Measurements from ENCODE around the gene GPR39.
"Not testable (repeated sequence)": the region's sequence is repeated elsewhere in the genome, so short reads cannot be mapped to it uniquely, and the experiment has no call there.

The GPR39 gene

GRCh38 chr2:132416723-132417395 is at the start of gene GPR39:
GPR39 (plus strand) TSS chr2:132416805.
- DNase-seq = no peak

GRCh38 chr2:132368191-132368590 is 48.4 kb upstream of the GPR39 start:
- no peak for DNase-seq

- DNase-seq = no peak
Observed at GRCh38 chr2:132372276-132372675, 44.3 kb upstream of the GPR39 start.

GRCh38 chr2:132373391-132374135 is 43.0 kb upstream of the GPR39 start:
- no peak for DNase-seq

- no peak for DNase-seq
Observed at GRCh38 chr2:132374151-132374550, 42.5 kb upstream of the GPR39 start.

- no peak for DNase-seq
Observed at GRCh38 chr2:132374551-132374950, 42.1 kb upstream of the GPR39 start.

- DNase-seq = no peak
Observed at GRCh38 chr2:132374961-132375360, 41.6 kb upstream of the GPR39 start.

GRCh38 chr2:132381376-132381775 is 35.2 kb upstream of the GPR39 start:
- DNase-seq = no peak

- DNase-seq = no peak
Observed at GRCh38 chr2:132383956-132384355, 32.6 kb upstream of the GPR39 start.

- DNase-seq = no peak
Observed at GRCh38 chr2:132384491-132385151, 32.0 kb upstream of the GPR39 start.

GRCh38 chr2:132387126-132387525 is 29.5 kb upstream of the GPR39 start:
- DNase-seq = no peak

- DNase-seq = no peak
Observed at GRCh38 chr2:132390076-132390475, 26.5 kb upstream of the GPR39 start.

GRCh38 chr2:132391378-132391777 is 25.2 kb upstream of the GPR39 start:
- no peak for DNase-seq

- no peak for DNase-seq
Observed at GRCh38 chr2:132392221-132392620, 24.4 kb upstream of the GPR39 start.

GRCh38 chr2:132392879-132393278 is 23.7 kb upstream of the GPR39 start:
- no peak for DNase-seq

- DNase-seq = not testable (repeated sequence)
Observed at GRCh38 chr2:132397042-132397441, 19.6 kb upstream of the GPR39 start.

GRCh38 chr2:132400169-132400900 is 16.3 kb upstream of the GPR39 start:
- DNase-seq = no peak

- no peak for DNase-seq
Observed at GRCh38 chr2:132400901-132401240, 15.7 kb upstream of the GPR39 start.

- DNase-seq = no peak
Observed at GRCh38 chr2:132401326-132401725, 15.3 kb upstream of the GPR39 start.

GRCh38 chr2:132403146-132403545 is 13.5 kb upstream of the GPR39 start:
- no peak for DNase-seq

- no peak for DNase-seq
Observed at GRCh38 chr2:132404056-132404455, 12.5 kb upstream of the GPR39 start.

GRCh38 chr2:132407784-132408183 is 8.8 kb upstream of the GPR39 start:
- DNase-seq = no peak

GRCh38 chr2:132412021-132412420 is 4.6 kb upstream of the GPR39 start:
- no peak for DNase-seq

All from NCI-H1930 (cell line).